ENCODE results near the gene IER5. TPM values are rescaled to one million over a fixed set of nuclear protein-coding genes. Genes with fewer than 3 reads are reported as not detected.
"Not testable (repeated sequence)": the region's sequence is repeated elsewhere in the genome, so short reads cannot be mapped to it uniquely, and the experiment has no call there.

IER5 gene
- total RNA-seq, 2 donors from 2014 or later, result 40.9 to 60.4 TPM

GRCh38 chr1:181108304-181108867, 19.9 kb downstream of the IER5 start:
- Mint-ChIP-seq H3K27me3 (peaks cover 5% of the 10 kb centered on the region), H3K4me3 (no peak overlapping the region), H3K36me3 (ENCODE audit: low read depth) (peaks cover 6% of the 10 kb centered on the region), H3K4me1 (peaks cover 18% of the 10 kb centered on the region), H3K27ac (peak overlapping the region; percentile 36), H3K9me3 (no peaks in the 10 kb centered on the region)
- ATAC-seq (replicated peaks), result no peak

GRCh38 chr1:181110013-181110412, 21.5 kb downstream of the IER5 start:
- peak overlapping the region; percentile 38 for H3K27ac Mint-ChIP-seq
- H3K9me3 Mint-ChIP-seq, result no peaks in the 10 kb centered on the region
- H3K36me3 Mint-ChIP-seq (ENCODE audit: low read depth), result peaks cover 6% of the 10 kb centered on the region
- ATAC-seq (replicated peaks), result no peak
- H3K27me3 Mint-ChIP-seq, result peaks cover 5% of the 10 kb centered on the region
- peaks cover 13% of the 10 kb centered on the region for H3K4me1 Mint-ChIP-seq
- H3K4me3 Mint-ChIP-seq, result no peak overlapping the region

- no peaks in the 10 kb centered on the region for H3K9me3 Mint-ChIP-seq
- no peak overlapping the region for H3K4me3 Mint-ChIP-seq
- H3K4me1 Mint-ChIP-seq, result peaks cover 6% of the 10 kb centered on the region
- H3K27me3 Mint-ChIP-seq, result peaks cover 5% of the 10 kb centered on the region
- H3K27ac Mint-ChIP-seq, result no peak overlapping the region
- ATAC-seq (replicated peaks), result no peak
- no peaks in the 10 kb centered on the region for H3K36me3 Mint-ChIP-seq (ENCODE audit: low read depth)
Observed at GRCh38 chr1:181111559-181111958, 23.1 kb downstream of the IER5 start.

GRCh38 chr1:181112071-181112929, 23.8 kb downstream of the IER5 start:
- no peak for ATAC-seq (replicated peaks)
- Mint-ChIP-seq H3K27ac (no peak overlapping the region), H3K9me3 (no peaks in the 10 kb centered on the region), H3K36me3 (ENCODE audit: low read depth) (no peaks in the 10 kb centered on the region), H3K4me1 (peaks cover 6% of the 10 kb centered on the region), H3K4me3 (no peak overlapping the region), H3K27me3 (peaks cover 5% of the 10 kb centered on the region)

- H3K36me3 Mint-ChIP-seq (ENCODE audit: low read depth), result no peaks in the 10 kb centered on the region
- no peak for ATAC-seq (replicated peaks)
- H3K4me1 Mint-ChIP-seq, result peaks cover 6% of the 10 kb centered on the region
- H3K4me3 Mint-ChIP-seq, result no peak overlapping the region
- H3K9me3 Mint-ChIP-seq, result no peaks in the 10 kb centered on the region
- no peak overlapping the region for H3K27ac Mint-ChIP-seq
- H3K27me3 Mint-ChIP-seq, result peaks cover 5% of the 10 kb centered on the region
Observed at GRCh38 chr1:181113059-181113641, 24.6 kb downstream of the IER5 start.

GRCh38 chr1:181114574-181115367, 26.3 kb downstream of the IER5 start:
- no peak overlapping the region for H3K4me3 Mint-ChIP-seq
- ATAC-seq (replicated peaks), result no peak
- no peaks in the 10 kb centered on the region for H3K27me3 Mint-ChIP-seq
- H3K36me3 Mint-ChIP-seq (ENCODE audit: low read depth), result no peaks in the 10 kb centered on the region
- no peaks in the 10 kb centered on the region for H3K9me3 Mint-ChIP-seq
- no peak overlapping the region for H3K27ac Mint-ChIP-seq
- H3K4me1 Mint-ChIP-seq, result no peaks in the 10 kb centered on the region

- Mint-ChIP-seq H3K36me3 (ENCODE audit: low read depth) (no peaks in the 10 kb centered on the region), H3K9me3 (no peaks in the 10 kb centered on the region), H3K27ac (no peak overlapping the region), H3K4me3 (no peak overlapping the region), H3K4me1 (no peaks in the 10 kb centered on the region), H3K27me3 (no peaks in the 10 kb centered on the region)
- no peak for ATAC-seq (replicated peaks)
Observed at GRCh38 chr1:181115368-181115684, 26.8 kb downstream of the IER5 start.

GRCh38 chr1:181115971-181116370, 27.5 kb downstream of the IER5 start:
- H3K27me3 Mint-ChIP-seq; H3K4me1 Mint-ChIP-seq; H3K36me3 Mint-ChIP-seq (ENCODE audit: low read depth); H3K27ac Mint-ChIP-seq; H3K9me3 Mint-ChIP-seq; H3K4me3 Mint-ChIP-seq; ATAC-seq (replicated peaks): not testable (repeated sequence)

GRCh38 chr1:181116819-181117390, 28.4 kb downstream of the IER5 start:
- no peak for ATAC-seq (replicated peaks)

GRCh38 chr1:181117648-181118449, 29.3 kb downstream of the IER5 start:
- Mint-ChIP-seq H3K4me3 (no peak overlapping the region), H3K9me3 (no peaks in the 10 kb centered on the region), H3K27me3 (no peaks in the 10 kb centered on the region), H3K4me1 (peaks cover 3% of the 10 kb centered on the region), H3K27ac (no peak overlapping the region), H3K36me3 (ENCODE audit: low read depth) (no peaks in the 10 kb centered on the region)
- ATAC-seq (replicated peaks), result no peak

More at GRCh38 chr1:181116819-181117390, 28.4 kb downstream of the IER5 start:
- Mint-ChIP-seq H3K4me3 (no peak overlapping the region), H3K27ac (no peak overlapping the region), H3K9me3 (no peaks in the 10 kb centered on the region), H3K4me1 (no peaks in the 10 kb centered on the region), H3K27me3 (no peaks in the 10 kb centered on the region), H3K36me3 (ENCODE audit: low read depth) (no peaks in the 10 kb centered on the region)

GRCh38 chr1:181119093-181119989, 30.8 kb downstream of the IER5 start:
- Mint-ChIP-seq H3K27me3 (no peaks in the 10 kb centered on the region), H3K9me3 (no peaks in the 10 kb centered on the region), H3K4me3 (no peak overlapping the region), H3K36me3 (ENCODE audit: low read depth) (no peaks in the 10 kb centered on the region), H3K4me1 (peaks cover 3% of the 10 kb centered on the region), H3K27ac (no peak overlapping the region)
- peak; percentile 18 for ATAC-seq (replicated peaks)

GRCh38 chr1:181120924-181121323, 32.4 kb downstream of the IER5 start:
- Mint-ChIP-seq H3K27me3 (no peaks in the 10 kb centered on the region), H3K9me3 (no peaks in the 10 kb centered on the region), H3K4me1 (peaks cover 10% of the 10 kb centered on the region), H3K36me3 (ENCODE audit: low read depth) (no peaks in the 10 kb centered on the region), H3K4me3 (no peak overlapping the region), H3K27ac (no peak overlapping the region)
- no peak for ATAC-seq (replicated peaks)

- peaks cover 10% of the 10 kb centered on the region for H3K4me1 Mint-ChIP-seq
- no peaks in the 10 kb centered on the region for H3K9me3 Mint-ChIP-seq
- H3K27me3 Mint-ChIP-seq, result no peaks in the 10 kb centered on the region
- no peak for ATAC-seq (replicated peaks)
- no peak overlapping the region for H3K4me3 Mint-ChIP-seq
- no peak overlapping the region for H3K27ac Mint-ChIP-seq
- no peaks in the 10 kb centered on the region for H3K36me3 Mint-ChIP-seq (ENCODE audit: low read depth)
Observed at GRCh38 chr1:181121498-181121897, 33.0 kb downstream of the IER5 start.
